Measurements from ENCODE around the gene RNPEP. TPM values are rescaled to one million over a fixed set of nuclear protein-coding genes. Genes with fewer than 3 reads are reported as not detected.
A peak's percentile ranks its signal among the peaks of the same experiment; 100 is the strongest.

The RNPEP gene
- total and polyA plus RNA-seq, 2 of the 13 experiments (the other 11 are each of a cell fraction or from before 2014, with no cell fraction given), result 20.6 to 38.4 TPM

DNA sequence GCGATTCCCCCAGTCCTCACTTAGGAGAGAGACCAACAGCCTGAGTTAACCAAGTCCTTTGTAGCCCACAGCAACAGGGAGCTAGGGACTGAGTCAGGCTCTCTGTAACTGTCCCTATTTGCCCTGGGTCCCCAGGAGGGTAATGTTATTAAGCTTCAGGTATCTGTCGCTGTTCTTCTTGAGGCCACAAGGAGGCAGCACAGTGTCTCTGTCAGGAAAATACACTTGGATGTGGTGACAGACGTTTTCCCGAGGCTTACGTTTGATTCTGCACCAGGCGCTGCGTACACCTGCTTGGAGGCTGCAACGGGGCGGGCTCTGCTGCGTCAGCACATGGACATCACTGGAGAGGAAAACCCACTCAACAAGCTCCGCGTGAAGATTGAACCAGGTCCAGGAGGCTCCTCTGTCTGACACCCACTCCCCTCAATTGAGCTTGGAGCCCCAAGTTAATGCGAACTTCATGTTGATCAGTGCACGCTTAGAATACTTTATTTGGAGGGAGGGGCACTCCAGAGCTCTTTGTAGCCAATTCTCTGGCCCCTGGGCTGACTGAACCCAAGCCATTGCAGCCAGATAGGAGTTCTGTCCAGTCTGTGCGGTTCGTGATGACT is 17.3 kb downstream of the RNPEP start (continued):
- TF ChIP-seq, protein P1, sequence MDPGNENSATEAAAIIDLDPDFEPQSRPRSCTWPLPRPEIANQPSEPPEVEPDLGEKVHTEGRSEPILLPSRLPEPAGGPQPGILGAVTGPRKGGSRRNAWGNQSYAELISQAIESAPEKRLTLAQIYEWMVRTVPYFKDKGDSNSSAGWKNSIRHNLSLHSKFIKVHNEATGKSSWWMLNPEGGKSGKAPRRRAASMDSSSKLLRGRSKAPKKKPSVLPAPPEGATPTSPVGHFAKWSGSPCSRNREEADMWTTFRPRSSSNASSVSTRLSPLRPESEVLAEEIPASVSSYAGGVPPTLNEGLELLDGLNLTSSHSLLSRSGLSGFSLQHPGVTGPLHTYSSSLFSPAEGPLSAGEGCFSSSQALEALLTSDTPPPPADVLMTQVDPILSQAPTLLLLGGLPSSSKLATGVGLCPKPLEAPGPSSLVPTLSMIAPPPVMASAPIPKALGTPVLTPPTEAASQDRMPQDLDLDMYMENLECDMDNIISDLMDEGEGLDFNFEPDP (CRISPR knock-in tag; conservative IDR thresholded peaks at IDR 0.05), result no peak
- TF ChIP-seq SP140L (CRISPR knock-in tag; IDR thresholded peaks at IDR 0.05; ENCODE audit: borderline replicate concordance), result no peak
- TF ChIP-seq ZNF598 (CRISPR knock-in tag; IDR thresholded peaks at IDR 0.05; ENCODE audit: borderline replicate concordance), result no peak
- 0 out of 2 replicates have a peak, but pooled peaks have one; percentile 28 for TF ChIP-seq ZBTB38 (CRISPR knock-in tag; IDR thresholded peaks at IDR 0.05)

GRCh38 chr1:202002507-202002906 is 20.1 kb downstream of the RNPEP start:
- intact Hi-C loops (cut with micrococcal nuclease; ENCODE audit: unreplicated experiment), result no loop called here
- ATAC-seq (no peak), FAIRE-seq (no peak), DNase-seq (ENCODE audit: low spot score) (no peak)
- Histone ChIP-seq H3K4me3 (replicated peaks in 1 of 3; ENCODE audit: insufficient read depth in 1 of 3, low read depth in 2 of 3, low read length in 3 of 3) (no peak overlapping the region), H3K4me1 (ENCODE audit: insufficient read depth, low read length) (peaks cover 20% of the 10 kb centered on the region), H3K27ac (ENCODE audit: extremely low read length, insufficient read depth, low read length) (no peak overlapping the region), H3K27me3 (ENCODE audit: control insufficient read depth in 1 of 2, insufficient read depth in 2 of 2, low read length in 2 of 2) (no peaks in the 10 kb centered on the region), H2AFZ (ENCODE audit: low read length) (no peak overlapping the region), H3K79me2 (ENCODE audit: insufficient read depth, low read length) (no peaks in the 10 kb centered on the region), H3K4me2 (ENCODE audit: low read depth, low read length) (no peak overlapping the region), H4K20me1 (ENCODE audit: insufficient read depth, low read length) (peaks cover 8% of the 10 kb centered on the region; the same call in 1 of the 2 replicates), H3K9ac (ENCODE audit: insufficient read depth, low read depth, low read length) (no peak overlapping the region), H3K9me3 (ENCODE audit: low read length) (no peaks in the 10 kb centered on the region), H3K36me3 (replicated peaks in 1 of 2; ENCODE audit: control insufficient read depth in 1 of 2, insufficient read depth in 2 of 2, low read length in 2 of 2) (peaks cover 17 to 59% of the 10 kb centered on the region in 2 experiments)
- TF ChIP-seq PHF21A (CRISPR knock-in tag; IDR thresholded peaks at IDR 0.05) (no peak), PRMT3 (CRISPR knock-in tag; IDR thresholded peaks at IDR 0.05; ENCODE audit: borderline replicate concordance, low read depth) (no peak), ZNF317 (CRISPR knock-in tag; IDR thresholded peaks at IDR 0.05) (no peak), ZNF337 (CRISPR knock-in tag; IDR thresholded peaks at IDR 0.05; ENCODE audit: borderline replicate concordance, low read depth) (no peak), ATF7-NPFF (CRISPR knock-in tag; IDR thresholded peaks at IDR 0.05; ENCODE audit: low read depth) (no peak), ZNF18 (CRISPR knock-in tag; IDR thresholded peaks at IDR 0.05; ENCODE audit: insufficient replicate concordance) (no peak), ZFP36L1 (CRISPR knock-in tag; IDR thresholded peaks at IDR 0.05) (no peak), ZNF570 (CRISPR knock-in tag; IDR thresholded peaks at IDR 0.05; ENCODE audit: borderline replicate concordance) (no peak), XBP1 (CRISPR knock-in tag; IDR thresholded peaks at IDR 0.05) (no peak)
- TF ChIP-seq, protein P2, sequence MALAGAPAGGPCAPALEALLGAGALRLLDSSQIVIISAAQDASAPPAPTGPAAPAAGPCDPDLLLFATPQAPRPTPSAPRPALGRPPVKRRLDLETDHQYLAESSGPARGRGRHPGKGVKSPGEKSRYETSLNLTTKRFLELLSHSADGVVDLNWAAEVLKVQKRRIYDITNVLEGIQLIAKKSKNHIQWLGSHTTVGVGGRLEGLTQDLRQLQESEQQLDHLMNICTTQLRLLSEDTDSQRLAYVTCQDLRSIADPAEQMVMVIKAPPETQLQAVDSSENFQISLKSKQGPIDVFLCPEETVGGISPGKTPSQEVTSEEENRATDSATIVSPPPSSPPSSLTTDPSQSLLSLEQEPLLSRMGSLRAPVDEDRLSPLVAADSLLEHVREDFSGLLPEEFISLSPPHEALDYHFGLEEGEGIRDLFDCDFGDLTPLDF (CRISPR knock-in tag; IDR thresholded peaks at IDR 0.05), result no peak
- WGBS (ENCODE audit: low lambda C conversion rate), result 93% methylated on average over 9 of the region's 9 CpGs
- no TSS peak for BruUV-seq (replicated peaks)
- in situ Hi-C loops (cut with HindIII; ENCODE audit: extremely low pct_ligation_motif_present, low pct_unique_long_range_greater_than_20kb), result no loop called here
- CTCF ChIA-PET (ENCODE audit: low intra/inter-chr PET ratio, low total read pairs), result no interaction called here
- POLR2A ChIA-PET, result no interaction called here

Measured in HepG2 (cell line).